Measurements from ENCODE around the gene FYN. TPM values are rescaled to one million over a fixed set of nuclear protein-coding genes. Genes with fewer than 3 reads are reported as not detected.
"Not testable (repeated sequence)": the region's sequence is repeated elsewhere in the genome, so short reads cannot be mapped to it uniquely, and the experiment has no call there.

The FYN gene
- total and polyA plus RNA-seq, 2 donors from 2014 or later = 34.5 to 52.4 TPM

DNA sequence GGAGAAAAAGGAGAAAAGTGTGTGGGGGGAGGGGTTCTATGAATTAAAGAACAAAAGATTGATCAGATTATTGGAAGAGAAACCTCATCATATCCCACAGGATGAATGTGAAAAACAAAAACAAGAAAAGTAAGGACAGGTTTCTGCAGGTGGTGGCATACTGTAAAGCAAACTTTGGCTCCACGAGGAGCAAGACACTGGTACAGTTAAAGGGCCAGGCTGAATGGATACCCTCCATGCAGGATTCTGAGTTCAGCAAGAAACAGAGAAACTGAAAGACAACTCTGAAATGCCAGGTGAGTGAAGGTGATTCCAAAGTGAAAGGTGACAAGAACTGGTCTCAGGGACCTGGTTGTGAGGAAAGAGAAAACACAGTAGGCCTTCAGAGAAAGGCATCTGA, 37.4 kb downstream of the FYN start:
- intact Hi-C loops (cut with DNase I) = no loop called here
- H3K4me1 ChIP-seq (ENCODE audit: control insufficient read depth in 2 of 3, insufficient read depth in 2 of 3, low read depth in 1 of 3, low read length in 3 of 3) = peaks cover 0 to 4% (median 0%) of the 10 kb centered on the region in 3 donors
- H3K27me3 ChIP-seq (ENCODE audit: control insufficient read depth, insufficient read depth, low read length) = no peaks in the 10 kb centered on the region
- H3K9ac ChIP-seq (ENCODE audit: low read length in 3 of 3) = no peak overlapping the region
- no peak for DNase-seq
- no peak for FAIRE-seq
- H3K36me3 ChIP-seq (ENCODE audit: control insufficient read depth in 2 of 3, insufficient read depth in 3 of 3, low read length in 3 of 3) = no peaks in the 10 kb centered on the region
- no peak overlapping the region for H3K4me3 ChIP-seq (ENCODE audit: low read length in 3 of 3)
- TF ChIP-seq, protein P1, sequence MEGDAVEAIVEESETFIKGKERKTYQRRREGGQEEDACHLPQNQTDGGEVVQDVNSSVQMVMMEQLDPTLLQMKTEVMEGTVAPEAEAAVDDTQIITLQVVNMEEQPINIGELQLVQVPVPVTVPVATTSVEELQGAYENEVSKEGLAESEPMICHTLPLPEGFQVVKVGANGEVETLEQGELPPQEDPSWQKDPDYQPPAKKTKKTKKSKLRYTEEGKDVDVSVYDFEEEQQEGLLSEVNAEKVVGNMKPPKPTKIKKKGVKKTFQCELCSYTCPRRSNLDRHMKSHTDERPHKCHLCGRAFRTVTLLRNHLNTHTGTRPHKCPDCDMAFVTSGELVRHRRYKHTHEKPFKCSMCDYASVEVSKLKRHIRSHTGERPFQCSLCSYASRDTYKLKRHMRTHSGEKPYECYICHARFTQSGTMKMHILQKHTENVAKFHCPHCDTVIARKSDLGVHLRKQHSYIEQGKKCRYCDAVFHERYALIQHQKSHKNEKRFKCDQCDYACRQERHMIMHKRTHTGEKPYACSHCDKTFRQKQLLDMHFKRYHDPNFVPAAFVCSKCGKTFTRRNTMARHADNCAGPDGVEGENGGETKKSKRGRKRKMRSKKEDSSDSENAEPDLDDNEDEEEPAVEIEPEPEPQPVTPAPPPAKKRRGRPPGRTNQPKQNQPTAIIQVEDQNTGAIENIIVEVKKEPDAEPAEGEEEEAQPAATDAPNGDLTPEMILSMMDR (IDR thresholded peaks at IDR 0.05; ENCODE audit: borderline replicate concordance, extremely low read depth, insufficient read depth) = no peak
- H3K27ac ChIP-seq (ENCODE audit: low read depth in 2 of 2, low read length in 2 of 2) = no peak overlapping the region
- H3K9me3 ChIP-seq (ENCODE audit: control insufficient read depth in 2 of 3, insufficient read depth in 1 of 3, low read length in 3 of 3) = no peaks in the 10 kb centered on the region

DNA sequence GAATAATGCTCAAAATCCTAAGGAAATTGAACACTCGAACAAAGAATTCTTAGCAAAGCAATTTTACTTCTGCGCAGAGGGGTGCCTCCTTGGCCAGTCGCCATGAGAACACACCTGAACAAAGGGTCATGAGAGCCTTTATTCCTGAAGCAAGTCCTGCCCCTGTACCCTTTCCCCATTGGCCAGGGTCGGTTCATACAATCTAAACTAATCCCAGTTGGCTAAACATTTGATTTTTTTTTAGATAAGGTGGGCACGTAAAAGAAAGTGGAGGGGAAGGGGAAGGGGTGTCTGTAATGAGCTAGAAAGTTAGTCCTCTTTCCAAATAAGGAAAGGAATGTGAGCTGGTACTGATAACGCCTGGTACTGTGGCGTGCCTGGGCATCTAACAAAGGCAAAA, 37.9 kb downstream of the FYN start:
- FAIRE-seq; H3K36me3 ChIP-seq (ENCODE audit: control insufficient read depth in 2 of 3, insufficient read depth in 3 of 3, low read length in 3 of 3); H3K9me3 ChIP-seq (ENCODE audit: control insufficient read depth in 2 of 3, insufficient read depth in 1 of 3, low read length in 3 of 3); intact Hi-C loops (cut with DNase I); DNase-seq; H3K27me3 ChIP-seq (ENCODE audit: control insufficient read depth, insufficient read depth, low read length); H3K4me1 ChIP-seq (ENCODE audit: control insufficient read depth in 2 of 3, insufficient read depth in 2 of 3, low read depth in 1 of 3, low read length in 3 of 3); H3K4me3 ChIP-seq (ENCODE audit: low read length in 3 of 3); H3K27ac ChIP-seq (ENCODE audit: low read depth in 2 of 2, low read length in 2 of 2); H3K9ac ChIP-seq (ENCODE audit: low read length in 3 of 3): not testable (repeated sequence)

DNA sequence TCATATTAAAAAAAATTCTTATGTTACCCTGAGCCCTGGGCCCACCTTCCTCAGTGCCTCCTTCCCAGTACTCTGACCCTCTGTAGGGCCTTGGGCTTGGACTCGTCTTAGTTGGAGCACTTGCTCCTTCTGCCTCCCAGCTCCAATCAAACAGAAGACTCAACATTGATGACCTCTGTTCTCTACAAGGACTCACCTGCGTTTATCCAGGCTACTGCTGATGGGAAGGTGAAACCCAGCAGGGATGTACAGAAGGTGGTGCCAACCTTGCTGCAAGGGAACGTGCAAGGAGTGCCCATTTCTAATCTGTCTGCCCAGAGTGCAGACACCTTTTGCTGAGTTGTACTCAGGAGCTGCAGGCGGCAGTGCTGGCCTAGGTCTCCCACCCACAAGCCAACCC, 38.9 kb downstream of the FYN start:
- Histone ChIP-seq H3K36me3 (ENCODE audit: control insufficient read depth in 2 of 3, insufficient read depth in 3 of 3, low read length in 3 of 3) (no peaks in the 10 kb centered on the region), H3K4me1 (ENCODE audit: control insufficient read depth in 2 of 3, insufficient read depth in 2 of 3, low read depth in 1 of 3, low read length in 3 of 3) (peaks cover 0 to 6% (median 0%) of the 10 kb centered on the region in 3 donors), H3K9ac (ENCODE audit: low read length in 3 of 3) (no peak overlapping the region), H3K27me3 (ENCODE audit: control insufficient read depth, insufficient read depth, low read length) (no peaks in the 10 kb centered on the region), H3K9me3 (ENCODE audit: control insufficient read depth in 2 of 3, insufficient read depth in 1 of 3, low read length in 3 of 3) (no peaks in the 10 kb centered on the region), H3K27ac (ENCODE audit: low read depth in 2 of 2, low read length in 2 of 2) (no peak overlapping the region), H3K4me3 (ENCODE audit: low read length in 3 of 3) (no peak overlapping the region)
- TF ChIP-seq, protein P1 (IDR thresholded peaks at IDR 0.05; ENCODE audit: borderline replicate concordance, extremely low read depth, insufficient read depth) = no peak
- no peak for DNase-seq
- FAIRE-seq = no peak
- intact Hi-C loops (cut with DNase I) = no loop called here

DNA sequence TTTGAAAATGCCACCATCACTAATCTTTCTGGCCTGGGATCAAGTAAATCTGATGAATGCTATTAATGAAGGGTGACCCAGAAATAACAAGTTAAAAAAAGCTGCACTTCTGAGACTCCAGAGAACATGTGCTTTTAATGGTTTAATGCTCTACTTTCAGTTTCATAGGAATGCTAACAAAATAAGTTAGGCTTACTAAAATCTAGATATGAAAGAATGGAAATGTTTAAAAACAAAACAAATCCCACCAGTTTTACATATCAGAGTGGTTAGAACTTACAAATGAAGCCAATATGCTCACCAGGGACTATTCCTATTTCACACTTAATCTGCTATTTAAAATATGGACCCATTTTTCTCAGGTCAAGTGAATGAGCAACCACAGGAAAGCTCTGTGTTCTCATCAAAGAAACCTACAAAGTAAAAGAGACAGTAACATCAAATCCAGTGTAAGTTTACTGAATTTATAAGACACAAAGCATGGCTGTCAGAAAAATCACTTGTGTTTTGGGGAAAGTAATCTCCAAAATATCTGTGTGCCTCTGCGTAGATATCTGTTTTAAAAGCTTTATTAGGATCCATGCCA, 40.3 kb downstream of the FYN start:
- Histone ChIP-seq H3K9me3 (ENCODE audit: control insufficient read depth in 2 of 3, insufficient read depth in 1 of 3, low read length in 3 of 3) (no peaks in the 10 kb centered on the region), H3K4me3 (ENCODE audit: low read length in 3 of 3) (no peak overlapping the region), H3K36me3 (ENCODE audit: control insufficient read depth in 2 of 3, insufficient read depth in 3 of 3, low read length in 3 of 3) (no peaks in the 10 kb centered on the region), H3K9ac (ENCODE audit: low read length in 3 of 3) (no peak overlapping the region), H3K27me3 (ENCODE audit: control insufficient read depth, insufficient read depth, low read length) (no peaks in the 10 kb centered on the region), H3K27ac (ENCODE audit: low read depth in 2 of 2, low read length in 2 of 2) (no peak overlapping the region), H3K4me1 (ENCODE audit: control insufficient read depth in 2 of 3, insufficient read depth in 2 of 3, low read depth in 1 of 3, low read length in 3 of 3) (peaks cover 0 to 2% (median 0%) of the 10 kb centered on the region in 3 donors)
- intact Hi-C loops (cut with DNase I) = no loop called here
- DNase-seq = no peak
- no peak for FAIRE-seq
- TF ChIP-seq, protein P1 (IDR thresholded peaks at IDR 0.05; ENCODE audit: borderline replicate concordance, extremely low read depth, insufficient read depth) = no peak
